Spleen (tissue), 11 donors: Measurements from ENCODE around the gene LEMD3. TPM values are rescaled to one million over a fixed set of nuclear protein-coding genes. Genes with fewer than 3 reads are reported as not detected.
A peak's percentile ranks its signal among the peaks of the same experiment; 100 is the strongest.

Experiments
- DNase-seq: peaks from one replicate; pipeline ENCODE4 v3.0.0-alpha.2; 2020
- H3K27ac ChIP-seq, 8 donors: fragments of 200-600 bp; sonication (generic) in 7 of 8; 1 replicate in 4 of 8; 2 replicates in 4 of 8; pipeline versions ENCODE4 v1.5.0 to v1.8.0; 2016 to 2021; ENCODE audit warnings: inconsistent platforms in 4 of 8, mild to moderate bottlenecking in 4 of 8, moderate library complexity in 1 of 8
- H3K27me3 ChIP-seq, 7 donors: fragments of 200-600 bp; sonication (generic) in 6 of 7; replicated peaks in 1 of 7; 1 replicate in 4 of 7; 2 replicates in 3 of 7; pipeline versions ENCODE4 v1.5.0 to v1.8.0; 2016 to 2021; ENCODE audit warnings: inconsistent platforms in 3 of 7, mild to moderate bottlenecking in 1 of 7
- H3K36me3 ChIP-seq, 6 donors: fragments of 200-600 bp; sonication (generic) in 5 of 6; 1 replicate in 4 of 6; 2 replicates in 2 of 6; pipeline versions ENCODE4 v1.5.0 to v1.8.0; 2016 to 2021; ENCODE audit warnings: inconsistent platforms in 2 of 6
- H3K4me1 ChIP-seq, 6 donors: fragments of 200-600 bp; sonication (generic) in 5 of 6; 1 replicate in 3 of 6; 2 replicates in 3 of 6; pipeline versions ENCODE4 v1.5.0 to v1.8.0; 2016 to 2021; ENCODE audit warnings: inconsistent platforms in 3 of 6
- H3K4me3 ChIP-seq, 8 donors: fragments of 200-600 bp; sonication (generic) in 7 of 8; 1 replicate in 4 of 8; 2 replicates in 4 of 8; pipeline versions ENCODE4 v1.5.0 to v1.8.0; 2016 to 2021; ENCODE audit warnings: inconsistent platforms in 4 of 8, mild to moderate bottlenecking in 4 of 8, moderate library complexity in 2 of 8
- H3K9me3 ChIP-seq, 8 donors: fragments of 200-600 bp; sonication (generic) in 7 of 8; 1 replicate in 4 of 8; 2 replicates in 4 of 8; pipeline versions ENCODE4 v1.5.0 to v1.8.0; 2016 to 2021; ENCODE audit warnings: inconsistent platforms in 4 of 8
- CTCF ChIP-seq, 11 experiments: fragments of 200-600 bp in 7 of 11; fragments of 450-650 bp in 4 of 11; sonication (generic) in 4 of 11; IDR thresholded peaks in 8 of 11; conservative IDR thresholded peaks in 3 of 11; 1 replicate in 7 of 11; 2 replicates in 4 of 11; pipeline versions ENCODE4 v1.4.0 to v1.8.0; 2016 to 2021; ENCODE audit warnings: antibody characterized with exemption in 11 of 11, inconsistent platforms in 4 of 11, mild to moderate bottlenecking in 1 of 11
- POLR2A ChIP-seq, 3 donors: fragments of 450-650 bp; IDR thresholded peaks; one replicate each; pipeline ENCODE4 v1.5.1; 2017; ENCODE audit warnings: antibody characterized with exemption in 3 of 3, mild to moderate bottlenecking in 1 of 3
- POLR2AphosphoS5 ChIP-seq, 3 donors: sonication (generic); formaldehyde crosslinking; IDR thresholded peaks; one replicate each; pipeline ENCODE4 v1.5.1; 2017; ENCODE audit warnings: antibody characterized with exemption in 3 of 3
- WGBS, 5 donors: extraction: QIAGEN DNeasy Blood & Tissue Kit in 3 of 5; methylation state at CpG; one replicate each; pipeline versions ENCODE4 v1.1.5 to v1.1.7; 2013 to 2018; 5-methylcytosine and 5-hydroxymethylcytosine counted together
- intact Hi-C: fragments of 100-400 bp; cut with DNase I; formaldehyde crosslinking; loops from one replicate; pipeline ENCODE4 v1.15.0; 2023; ENCODE audit warnings: low total_unique reads
- polyA plus RNA-seq, 3 donors: library from polyadenylated mRNA; stranded (reverse); fragments of 200-250 nt; gene quantifications; one replicate each; pipeline ENCODE4 v1.2.1, GENCODE V29; 2013
- total RNA-seq, 7 donors: library from RNA; depleted of rRNA in 3 of 7; stranded (reverse); fragments of >200 nt in 3 of 7; fragmentation: NEBNext Ultra II Directional in 4 of 7; extraction: Animal tissue kit (Norgen Biotek cat#: 25700) in 4 of 7; gene quantifications; one replicate each; pipeline versions ENCODE4 v1.1.0 to v1.2.1, GENCODE V29; 2016 to 2021
- donor health status: healthy with polysubstance abuse.
- donor health status: DM: no; HTN: no; CAD: no; lungs with moderate emphysema.
- donor health status: DM: no; HTN: no; CAD: no.
- donor health status: Bipolar disorder and iron deficiency.
- donor health status: healthy.
- donor health status: DM: no; HTN: no; CAD: no.
- donor health status: DM: yes; HTN: yes; CAD: no.

The LEMD3 gene
- total and polyA plus RNA-seq, 10 donors, result 9.6 to 58.9 (median 41.1) TPM

- Histone ChIP-seq H3K27ac (peak overlapping the region in 7 of 8 donors; percentile 26 to 63 (median 56)), H3K9me3 (no peaks in the 10 kb centered on the region), H3K4me1 (peaks cover 14 to 67% (median 47%) of the 10 kb centered on the region in 6 donors), H3K4me3 (no peak overlapping the region), H3K36me3 (peaks cover 0 to 30% (median 3%) of the 10 kb centered on the region in 6 donors), H3K27me3 (no peaks in the 10 kb centered on the region)
- 9 to 19% (median 15%) methylated on average over 2 of the region's 2 CpGs for WGBS, 5 donors
- intact Hi-C loops, result loop anchor here (5.0 kb wide), 1 partner anchor 37 kb away; no protein-coding TSS in a partner anchor
- no peak for DNase-seq
- TF ChIP-seq POLR2AphosphoS5 (IDR thresholded peaks at IDR 0.05) (no peak), CTCF (IDR thresholded peaks at IDR 0.05 in 8 of 11, conservative IDR thresholded peaks at IDR 0.05 in 3 of 11) (no peak), POLR2A (IDR thresholded peaks at IDR 0.05) (no peak)
These were observed 40.3 kb downstream of the LEMD3 start for GRCh38 chr12:65209655-65210043.

DNA sequence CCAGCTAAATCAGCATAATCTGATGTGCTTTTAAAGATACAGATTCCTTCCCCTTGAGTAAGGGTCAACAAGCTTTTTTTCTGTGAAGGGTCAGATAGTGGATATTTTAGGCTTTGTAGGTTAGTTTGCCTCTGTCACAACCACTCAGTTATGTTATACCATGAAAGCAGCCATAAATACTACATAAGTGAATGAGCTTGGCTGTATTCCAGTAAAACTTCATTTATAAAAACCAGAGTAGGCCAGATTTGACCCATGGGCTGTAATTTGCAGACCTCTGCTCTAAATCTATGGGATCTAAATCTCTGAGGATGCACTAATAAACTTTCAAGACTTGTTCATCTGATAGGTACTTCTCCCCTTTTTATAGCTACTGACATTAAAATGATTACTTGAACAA is 47.7 kb downstream of the LEMD3 start:
- TF ChIP-seq POLR2A (IDR thresholded peaks at IDR 0.05), result no peak
- TF ChIP-seq CTCF (IDR thresholded peaks at IDR 0.05 in 8 of 11, conservative IDR thresholded peaks at IDR 0.05 in 3 of 11), result no peak
- no peak for TF ChIP-seq POLR2AphosphoS5 (IDR thresholded peaks at IDR 0.05)
- Histone ChIP-seq H3K4me1 (no peaks in the 10 kb centered on the region), H3K36me3 (peaks cover 0 to 87% (median 33%) of the 10 kb centered on the region in 6 donors), H3K27me3 (no peaks in the 10 kb centered on the region), H3K27ac (no peak overlapping the region), H3K9me3 (peaks cover 0 to 22% (median 19%) of the 10 kb centered on the region in 8 donors), H3K4me3 (no peak overlapping the region)
- intact Hi-C loops, result no loop called here
- no peak for DNase-seq

DNA sequence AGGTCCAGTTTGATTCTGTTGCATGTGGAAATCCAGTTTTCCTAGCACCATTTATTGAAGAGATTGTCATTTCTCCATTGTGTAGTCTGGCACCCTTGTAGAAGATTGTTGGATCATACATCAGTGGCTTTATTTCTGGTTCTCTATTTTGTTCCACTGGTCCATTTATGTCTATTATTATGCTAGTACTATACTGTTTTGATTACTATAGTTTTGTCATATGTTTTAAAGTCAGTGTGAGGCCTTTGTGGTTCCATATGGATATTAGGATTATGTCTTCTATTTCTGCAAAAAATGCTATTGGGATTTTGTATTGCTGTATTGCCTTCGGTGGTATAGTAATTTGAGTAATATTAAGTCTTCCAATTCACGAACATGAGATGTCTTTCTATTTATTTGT is 51.4 kb downstream of the LEMD3 start:
- peaks cover 0 to 37% (median 31%) of the 10 kb centered on the region in 8 donors for H3K9me3 ChIP-seq
- H3K27me3 ChIP-seq, result no peaks in the 10 kb centered on the region
- DNase-seq, result no peak
- intact Hi-C loops, result no loop called here
- no peak overlapping the region for H3K27ac ChIP-seq
- H3K4me3 ChIP-seq, result no peak overlapping the region
- TF ChIP-seq POLR2A (IDR thresholded peaks at IDR 0.05), result no peak
- no peak for TF ChIP-seq POLR2AphosphoS5 (IDR thresholded peaks at IDR 0.05)
- TF ChIP-seq CTCF (IDR thresholded peaks at IDR 0.05 in 8 of 11, conservative IDR thresholded peaks at IDR 0.05 in 3 of 11), result no peak
- H3K4me1 ChIP-seq, result no peaks in the 10 kb centered on the region
- H3K36me3 ChIP-seq, result peaks cover 0 to 80% (median 34%) of the 10 kb centered on the region in 6 donors
- 96 to 99% (median 97%) methylated on average over 2 of the region's 2 CpGs for WGBS, 5 donors

GRCh38 chr12:65229441-65229840 is 60.1 kb downstream of the LEMD3 start:
- Histone ChIP-seq H3K4me3 (no peak overlapping the region), H3K4me1 (peaks cover 0 to 20% (median 7%) of the 10 kb centered on the region in 6 donors), H3K27ac (no peak overlapping the region), H3K9me3 (peaks cover 5 to 34% (median 24%) of the 10 kb centered on the region in 8 donors), H3K36me3 (peaks cover 0 to 48% (median 13%) of the 10 kb centered on the region in 6 donors), H3K27me3 (no peaks in the 10 kb centered on the region)
- intact Hi-C loops, result no loop called here
- 87 to 98% (median 92%) methylated on average over 1 of the region's 1 CpG for WGBS, 5 donors
- DNase-seq, result no peak
- TF ChIP-seq POLR2A (IDR thresholded peaks at IDR 0.05) (no peak), CTCF (IDR thresholded peaks at IDR 0.05 in 8 of 11, conservative IDR thresholded peaks at IDR 0.05 in 3 of 11) (no peak), POLR2AphosphoS5 (IDR thresholded peaks at IDR 0.05) (no peak)
